Measurements from ENCODE around the gene CLCN4.

Gene CLCN4

GRCh38 chrX:10126044-10126443, 30.7 kb upstream of the CLCN4 start:
- H3K4me3 ChIP-seq (ENCODE audit: low read depth, low read length, poor library complexity, severe bottlenecking) = no peak overlapping the region
- no peak overlapping the region for H3K4me2 ChIP-seq (ENCODE audit: low read length)
- no peak overlapping the region for H2AFZ ChIP-seq (ENCODE audit: low read length)
- no peaks in the 10 kb centered on the region for H3K27me3 ChIP-seq (ENCODE audit: insufficient read depth, low read length)
- TF ChIP-seq EZH2 (IDR thresholded peaks at IDR 0.05; ENCODE audit: borderline replicate concordance, low read length) (no peak), CTCF (IDR thresholded peaks at IDR 0.05; ENCODE audit: low read length) (no peak)
- no peaks in the 10 kb centered on the region for H4K20me1 ChIP-seq (ENCODE audit: insufficient read depth, low read length)
- no peaks in the 10 kb centered on the region for H3K9me3 ChIP-seq (ENCODE audit: low read length)
- peaks cover 13% of the 10 kb centered on the region; the same call in 1 of the 2 replicates for H3K36me3 ChIP-seq (ENCODE audit: insufficient read depth, low read length)
- peaks cover 14% of the 10 kb centered on the region for H3K4me1 ChIP-seq (ENCODE audit: insufficient read depth, low read length, severe bottlenecking)
- no peak overlapping the region for H3K27ac ChIP-seq (ENCODE audit: low read depth, low read length, poor library complexity, severe bottlenecking)
- H3K9ac ChIP-seq (ENCODE audit: low read length) = no peak overlapping the region
- H3K79me2 ChIP-seq (ENCODE audit: insufficient read depth, low read length) = no peaks in the 10 kb centered on the region
- no peaks in the 10 kb centered on the region for H3F3A ChIP-seq (ENCODE audit: insufficient read depth, low read length)
- H3K9me2 ChIP-seq (ENCODE audit: low read depth, low read length) = no peaks in the 10 kb centered on the region

DNA sequence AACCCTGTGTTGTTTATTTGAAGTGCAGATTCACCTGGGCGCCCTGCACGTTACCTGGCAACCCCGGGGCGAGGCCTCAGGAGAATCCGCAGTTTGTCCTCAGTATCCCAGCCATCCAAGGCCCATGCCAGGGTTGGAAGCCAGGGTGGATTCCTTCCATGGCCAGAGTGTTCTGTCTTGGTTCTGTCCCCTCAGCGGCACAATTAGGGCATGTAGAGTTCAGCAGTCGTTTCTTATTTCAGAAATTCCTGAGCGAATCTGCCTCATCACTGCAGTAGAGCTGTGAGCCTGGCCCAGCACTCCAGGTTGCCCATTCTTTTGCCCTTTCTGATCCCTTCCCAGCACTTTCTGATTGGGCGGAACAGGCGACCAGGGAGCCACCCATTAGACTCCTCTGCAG, 29.9 kb upstream of the CLCN4 start:
- H3K27me3 ChIP-seq (ENCODE audit: insufficient read depth, low read length) = no peaks in the 10 kb centered on the region

DNA sequence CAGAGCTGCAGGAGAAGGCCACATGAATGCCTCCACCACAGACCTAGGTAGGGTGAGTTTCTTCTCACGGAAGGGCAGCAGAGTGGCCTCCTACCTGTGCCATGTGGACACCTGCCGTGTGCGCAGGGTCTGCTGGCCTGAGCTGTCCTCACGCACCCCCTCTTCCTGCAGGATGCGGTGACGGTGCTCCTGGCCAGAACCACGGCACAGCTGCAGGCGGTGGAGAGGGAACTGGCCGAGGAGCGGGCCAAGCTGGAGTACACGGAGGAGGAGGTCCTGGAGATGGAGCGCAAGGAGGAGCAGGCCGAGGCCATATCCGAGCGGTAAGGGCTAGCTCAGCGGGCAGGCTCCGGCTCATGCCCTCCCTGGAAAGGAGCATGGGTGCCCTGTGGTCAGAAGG, 28.4 kb upstream of the CLCN4 start:
- Histone ChIP-seq H3K9me3 (ENCODE audit: low read length) (no peaks in the 10 kb centered on the region), H3K27me3 (ENCODE audit: insufficient read depth, low read length) (no peaks in the 10 kb centered on the region), H3K9ac (ENCODE audit: low read length) (no peak overlapping the region), H3K36me3 (ENCODE audit: insufficient read depth, low read length) (peaks cover 13% of the 10 kb centered on the region; the same call in 1 of the 2 replicates), H4K20me1 (ENCODE audit: insufficient read depth, low read length) (no peaks in the 10 kb centered on the region), H2AFZ (ENCODE audit: low read length) (no peak overlapping the region), H3K4me2 (ENCODE audit: low read length) (no peak overlapping the region), H3K4me3 (ENCODE audit: low read depth, low read length, poor library complexity, severe bottlenecking) (no peak overlapping the region), H3F3A (ENCODE audit: insufficient read depth, low read length) (no peaks in the 10 kb centered on the region), H3K27ac (ENCODE audit: low read depth, low read length, poor library complexity, severe bottlenecking) (no peak overlapping the region), H3K9me2 (ENCODE audit: low read depth, low read length) (no peaks in the 10 kb centered on the region), H3K4me1 (ENCODE audit: insufficient read depth, low read length, severe bottlenecking) (no peaks in the 10 kb centered on the region), H3K79me2 (ENCODE audit: insufficient read depth, low read length) (no peaks in the 10 kb centered on the region)
- TF ChIP-seq CTCF (IDR thresholded peaks at IDR 0.05; ENCODE audit: low read length) = no peak

More for the DNA sequence above, 29.9 kb upstream of the CLCN4 start:
- Histone ChIP-seq H3F3A (ENCODE audit: insufficient read depth, low read length) (no peaks in the 10 kb centered on the region), H4K20me1 (ENCODE audit: insufficient read depth, low read length) (no peaks in the 10 kb centered on the region), H3K4me3 (ENCODE audit: low read depth, low read length, poor library complexity, severe bottlenecking) (no peak overlapping the region), H2AFZ (ENCODE audit: low read length) (no peak overlapping the region), H3K79me2 (ENCODE audit: insufficient read depth, low read length) (no peaks in the 10 kb centered on the region), H3K4me2 (ENCODE audit: low read length) (no peak overlapping the region), H3K9me3 (ENCODE audit: low read length) (no peaks in the 10 kb centered on the region), H3K9me2 (ENCODE audit: low read depth, low read length) (no peaks in the 10 kb centered on the region), H3K4me1 (ENCODE audit: insufficient read depth, low read length, severe bottlenecking) (peaks cover 7% of the 10 kb centered on the region), H3K36me3 (ENCODE audit: insufficient read depth, low read length) (peaks cover 13% of the 10 kb centered on the region; the same call in 1 of the 2 replicates), H3K27ac (ENCODE audit: low read depth, low read length, poor library complexity, severe bottlenecking) (no peak overlapping the region), H3K9ac (ENCODE audit: low read length) (no peak overlapping the region)
- TF ChIP-seq CTCF (IDR thresholded peaks at IDR 0.05; ENCODE audit: low read length) = no peak
- TF ChIP-seq EZH2 (IDR thresholded peaks at IDR 0.05; ENCODE audit: borderline replicate concordance, low read length) = no peak

Measured in OCI-LY1 (cell line).